AG04449 (cell line): ENCODE measurements around the gene RANBP3.
"Not testable (repeated sequence)": the region's sequence is repeated elsewhere in the genome, so short reads cannot be mapped to it uniquely, and the experiment has no call there.

ENCODE experiments used
- CTCF ChIA-PET: fragments of 350-600 bp; formaldehyde crosslinking; extraction: SDS; loops from one replicate; lab custom pipeline; 2021; ENCODE audit warnings: antibody characterized with exemption; lab: Yijun Ruan, JAX
- POLR2A ChIA-PET: fragments of 400-600, 350-600 bp; formaldehyde crosslinking; extraction: SDS; loops from one replicate; lab custom pipeline; 2020; ENCODE audit warnings: antibody characterized with exemption, inconsistent platforms; lab: Yijun Ruan, JAX
- DNase-seq: peaks from one replicate; pipeline ENCODE4 v3.0.0-alpha.2; 2010; ENCODE audit warnings: low read depth, low spot score
- H3K4me3 ChIP-seq: 2 replicates; pipeline ENCODE4 v1.5.1; 2011; ENCODE audit warnings: low read depth, mild to moderate bottlenecking, control low read depth, low read length
- TF ChIP-seq, protein P1 (sequence below): IDR thresholded peaks from one replicate; pipeline ENCODE4 v1.5.1; 2011; ENCODE audit warnings: mild to moderate bottlenecking, moderate library complexity, low read length, control low read depth, inconsistent platforms; ENCODE audit not compliant: insufficient read depth; ENCODE audit errors: missing control alignments

Gene RANBP3

DNA sequence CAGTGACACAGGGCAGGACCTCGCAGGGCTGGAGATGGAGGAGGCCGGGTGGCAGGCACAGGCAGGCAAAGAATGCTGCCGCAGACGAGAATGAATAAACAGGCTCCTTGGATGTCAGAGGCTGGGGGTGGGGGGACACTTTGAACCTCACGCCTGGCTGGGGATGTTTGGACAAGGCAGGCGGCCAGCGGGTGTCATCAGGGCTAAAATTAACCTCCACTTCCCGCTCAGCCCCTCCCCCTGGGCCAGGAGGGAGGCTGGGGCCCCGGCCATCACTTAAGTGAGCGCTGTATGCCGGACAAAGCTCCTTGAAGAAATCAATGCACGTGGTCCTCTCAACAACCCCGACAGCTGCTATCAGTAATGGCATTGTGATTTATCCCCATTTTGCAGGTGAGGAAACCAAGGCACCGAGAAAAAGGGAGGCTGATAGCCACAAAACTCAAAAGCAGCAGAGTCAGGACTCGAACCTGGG, 97.3 kb downstream of the RANBP3 start:
- ChIA-PET CTCF (interaction anchor here (2.1 to 3.0 kb wide), 2 partner anchors 74 to 77 kb away, joined by 5 to 13 read pairs; no protein-coding TSS in a partner anchor), POLR2A (no interaction called here)
- peak; percentile 54 for DNase-seq
- TF ChIP-seq, protein P1, sequence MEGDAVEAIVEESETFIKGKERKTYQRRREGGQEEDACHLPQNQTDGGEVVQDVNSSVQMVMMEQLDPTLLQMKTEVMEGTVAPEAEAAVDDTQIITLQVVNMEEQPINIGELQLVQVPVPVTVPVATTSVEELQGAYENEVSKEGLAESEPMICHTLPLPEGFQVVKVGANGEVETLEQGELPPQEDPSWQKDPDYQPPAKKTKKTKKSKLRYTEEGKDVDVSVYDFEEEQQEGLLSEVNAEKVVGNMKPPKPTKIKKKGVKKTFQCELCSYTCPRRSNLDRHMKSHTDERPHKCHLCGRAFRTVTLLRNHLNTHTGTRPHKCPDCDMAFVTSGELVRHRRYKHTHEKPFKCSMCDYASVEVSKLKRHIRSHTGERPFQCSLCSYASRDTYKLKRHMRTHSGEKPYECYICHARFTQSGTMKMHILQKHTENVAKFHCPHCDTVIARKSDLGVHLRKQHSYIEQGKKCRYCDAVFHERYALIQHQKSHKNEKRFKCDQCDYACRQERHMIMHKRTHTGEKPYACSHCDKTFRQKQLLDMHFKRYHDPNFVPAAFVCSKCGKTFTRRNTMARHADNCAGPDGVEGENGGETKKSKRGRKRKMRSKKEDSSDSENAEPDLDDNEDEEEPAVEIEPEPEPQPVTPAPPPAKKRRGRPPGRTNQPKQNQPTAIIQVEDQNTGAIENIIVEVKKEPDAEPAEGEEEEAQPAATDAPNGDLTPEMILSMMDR, result no peak
- H3K4me3 ChIP-seq, result no peak overlapping the region

DNA sequence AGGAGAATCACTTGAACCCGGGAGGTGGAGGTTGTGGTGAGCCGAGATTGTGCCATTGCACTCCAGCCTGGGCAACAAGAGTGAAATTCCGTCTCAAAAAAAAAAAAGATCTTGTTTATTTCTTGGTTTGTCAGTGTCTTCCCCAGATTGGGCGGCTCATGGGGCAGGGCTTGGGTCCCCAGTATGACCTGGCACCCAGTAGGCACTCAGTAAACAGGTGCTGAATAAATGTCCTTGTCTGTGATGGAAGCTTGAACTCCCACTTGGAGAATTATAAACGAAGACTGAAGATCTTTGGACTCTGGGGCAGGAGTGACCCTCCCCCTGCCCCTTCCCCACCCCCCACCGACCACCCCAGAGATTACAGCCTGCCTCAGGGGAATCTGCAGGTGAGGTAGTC, 97.7 kb downstream of the RANBP3 start:
- no peak for DNase-seq
- POLR2A ChIA-PET, result interaction anchor here (0.6 kb wide), 1 partner anchor 9 kb away, joined by 3 read pairs; no protein-coding TSS in a partner anchor
- CTCF ChIA-PET, result interaction anchor here (2.1 to 3.0 kb wide), 2 partner anchors 74 to 76 kb away, joined by 5 to 13 read pairs; no protein-coding TSS in a partner anchor
- TF ChIP-seq, protein P1, result no peak
- H3K4me3 ChIP-seq, result no peak overlapping the region

DNA sequence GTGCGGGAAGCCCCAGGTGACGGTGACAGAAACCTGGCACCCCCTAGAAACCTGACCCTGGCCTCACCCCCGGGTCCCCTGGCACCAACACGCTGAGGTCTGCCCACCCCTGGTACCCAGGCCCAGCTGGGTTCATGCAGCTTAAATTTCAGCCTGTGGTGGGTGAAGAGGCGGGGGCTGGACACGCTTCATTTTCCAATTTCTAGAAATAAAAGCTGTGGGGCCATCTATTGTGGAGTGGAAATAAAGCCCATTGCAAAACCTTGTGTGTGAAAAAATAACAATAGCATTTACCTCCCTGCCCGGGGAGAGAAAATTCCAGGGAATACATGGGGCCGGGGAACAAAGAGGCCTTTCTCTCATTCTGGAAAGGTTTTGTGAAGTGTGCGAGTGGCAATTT, 100.1 kb downstream of the RANBP3 start:
- ChIA-PET POLR2A (no interaction called here), CTCF (interaction anchor here (1.0 to 1.8 kb wide), 2 partner anchors 9 to 14 kb away, joined by 3 to 4 read pairs; no protein-coding TSS in a partner anchor)
- TF ChIP-seq, protein P1, result no peak
- no peak overlapping the region for H3K4me3 ChIP-seq
- no peak for DNase-seq

DNA sequence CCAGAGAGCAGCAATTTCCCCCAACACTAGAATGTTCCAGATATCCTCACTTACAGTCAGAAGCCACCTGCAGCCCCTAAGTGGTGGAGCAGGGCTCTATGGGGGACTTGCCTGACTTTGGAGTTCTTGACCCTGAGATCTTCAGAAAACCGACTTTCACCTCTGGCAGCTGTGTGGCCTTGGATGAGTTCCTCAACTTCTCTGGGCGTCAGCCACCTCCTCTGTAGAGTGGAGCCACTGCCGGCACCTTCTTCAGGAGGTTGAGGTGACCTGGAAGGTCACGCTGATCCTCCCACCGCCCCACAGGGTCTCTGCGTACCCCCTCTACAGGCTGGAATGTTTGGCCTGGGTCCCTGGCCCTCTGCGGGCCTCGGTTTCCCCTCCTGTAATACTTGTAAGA, 100.5 kb downstream of the RANBP3 start:
- TF ChIP-seq, protein P1, result no peak
- CTCF ChIA-PET, result interaction anchor here (1.8 kb wide), 1 partner anchor 15 kb away, joined by 4 read pairs; no protein-coding TSS in a partner anchor
- H3K4me3 ChIP-seq, result no peak overlapping the region
- no peak for DNase-seq
- POLR2A ChIA-PET, result no interaction called here

DNA sequence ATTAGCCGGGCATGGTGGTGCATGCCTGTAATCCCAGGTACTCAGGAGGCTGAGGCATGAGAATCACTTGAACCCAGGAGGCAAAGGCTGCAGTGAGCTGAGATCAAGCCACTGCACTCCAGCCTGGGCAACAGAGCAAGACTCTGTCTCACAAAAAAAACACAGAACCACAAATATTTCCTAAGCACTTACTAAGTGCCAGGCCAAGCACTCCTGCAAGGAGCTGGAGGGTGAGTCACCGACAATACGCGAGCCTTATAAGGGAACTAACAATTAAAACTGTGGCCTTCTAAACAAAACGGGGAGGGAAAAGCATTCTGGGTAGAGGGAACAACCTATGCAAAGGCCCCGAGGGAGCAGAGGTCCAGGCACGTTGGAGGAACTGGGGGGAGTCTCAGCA, 103.4 kb downstream of the RANBP3 start:
- POLR2A ChIA-PET, H3K4me3 ChIP-seq, DNase-seq: not testable (repeated sequence)
- CTCF ChIA-PET, result interaction anchor here (1.3 kb wide), 1 partner anchor 70 kb away, joined by 6 read pairs; no protein-coding TSS in a partner anchor

DNA sequence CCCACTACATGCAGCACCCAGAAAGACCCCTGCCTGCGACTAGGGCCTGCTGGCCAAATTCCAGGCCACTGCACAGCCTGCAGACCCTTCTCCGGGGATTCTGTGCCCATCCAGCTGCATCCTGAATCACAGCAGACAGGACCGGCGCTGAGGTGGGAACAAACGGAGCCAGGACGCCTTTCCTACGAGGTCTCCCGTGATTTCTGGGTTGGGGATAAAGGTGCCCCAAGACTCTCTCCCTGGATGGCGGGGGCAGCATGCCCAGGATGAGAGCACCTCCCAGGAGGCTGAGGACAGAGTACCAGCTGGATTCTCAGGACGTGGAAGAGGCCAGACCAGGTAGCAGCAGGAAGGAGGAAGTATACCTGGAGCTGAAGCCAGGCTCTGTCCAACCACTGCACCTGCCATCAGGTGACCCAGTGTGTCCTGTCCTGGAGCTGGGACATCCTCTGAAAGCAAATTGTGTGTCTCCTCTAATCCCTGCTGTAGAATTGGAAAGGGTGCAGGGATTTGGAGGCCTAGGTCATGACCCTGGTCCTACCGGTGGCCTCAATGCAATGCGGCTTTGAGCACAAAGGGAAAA, 104.2 kb downstream of the RANBP3 start:
- TF ChIP-seq, protein P1, result no peak
- no peak for DNase-seq
- no peak overlapping the region for H3K4me3 ChIP-seq
- POLR2A ChIA-PET, result no interaction called here
- CTCF ChIA-PET, result interaction anchor here (1.3 kb wide), 1 partner anchor 70 kb away, joined by 6 read pairs; no protein-coding TSS in a partner anchor
